ENCODE results near the gene ITIH5. TPM values are rescaled to one million over a fixed set of nuclear protein-coding genes. Genes with fewer than 3 reads are reported as not detected.

ITIH5 gene
- total RNA-seq, 1 donor from 2014 or later, result 4.0 TPM

- Mint-ChIP-seq H3K9me3 (ENCODE audit: unreplicated experiment) (peaks cover 7% of the 10 kb centered on the region), H3K4me3 (ENCODE audit: unreplicated experiment) (no peak overlapping the region), H3K4me1 (ENCODE audit: low read depth, unreplicated experiment) (peaks cover 17% of the 10 kb centered on the region), H3K36me3 (ENCODE audit: low read depth, unreplicated experiment) (no peaks in the 10 kb centered on the region), H3K27me3 (ENCODE audit: low read depth, unreplicated experiment) (no peaks in the 10 kb centered on the region), H3K27ac (ENCODE audit: unreplicated experiment) (no peak overlapping the region)
- Histone ChIP-seq H3K79me2 (ENCODE audit: insufficient read depth, low read length) (no peaks in the 10 kb centered on the region), H3K36me3 (ENCODE audit: insufficient read depth, low read length) (no peaks in the 10 kb centered on the region), H3K27ac (ENCODE audit: low read depth, low read length) (no peak overlapping the region), H2AFZ (ENCODE audit: low read depth, low read length) (no peak overlapping the region), H4K20me1 (ENCODE audit: insufficient read depth, low read length) (no peaks in the 10 kb centered on the region), H3K4me3 (ENCODE audit: insufficient read depth, low read depth, low read length) (no peak overlapping the region), H3K9me3 (ENCODE audit: insufficient read depth, low read depth, low read length) (no peaks in the 10 kb centered on the region), H3K9ac (ENCODE audit: low read length) (no peak overlapping the region), H3K4me2 (ENCODE audit: low read length) (no peak overlapping the region), H3K4me1 (ENCODE audit: insufficient read depth, low read length) (peaks cover 6% of the 10 kb centered on the region), H3K27me3 (ENCODE audit: insufficient read depth, low read length) (no peaks in the 10 kb centered on the region)
- FAIRE-seq, result no peak
- no peak for DNase-seq (ENCODE audit: low read depth)
- no peak for TF ChIP-seq EZH2 (IDR thresholded peaks at IDR 0.05; ENCODE audit: insufficient read depth, low read length)
- no peak for TF ChIP-seq CTCF (IDR thresholded peaks at IDR 0.05; ENCODE audit: insufficient read depth, low read depth, low read length)
These were observed 127.7 kb downstream of the ITIH5 start for GRCh38 chr10:7538970-7539654.

- H3K27me3 Mint-ChIP-seq (ENCODE audit: low read depth, unreplicated experiment), result no peaks in the 10 kb centered on the region
- H3K79me2 ChIP-seq (ENCODE audit: insufficient read depth, low read length), result no peaks in the 10 kb centered on the region
- H3K4me1 Mint-ChIP-seq (ENCODE audit: low read depth, unreplicated experiment), result peaks cover 15% of the 10 kb centered on the region
- no peak for DNase-seq (ENCODE audit: low read depth)
- H2AFZ ChIP-seq (ENCODE audit: low read depth, low read length), result no peak overlapping the region
- no peaks in the 10 kb centered on the region for H3K27me3 ChIP-seq (ENCODE audit: insufficient read depth, low read length)
- no peaks in the 10 kb centered on the region for H3K36me3 ChIP-seq (ENCODE audit: insufficient read depth, low read length)
- no peak overlapping the region for H3K27ac ChIP-seq (ENCODE audit: low read depth, low read length)
- peaks cover 6% of the 10 kb centered on the region for H3K4me1 ChIP-seq (ENCODE audit: insufficient read depth, low read length)
- no peaks in the 10 kb centered on the region for H3K36me3 Mint-ChIP-seq (ENCODE audit: low read depth, unreplicated experiment)
- no peak overlapping the region for H3K9ac ChIP-seq (ENCODE audit: low read length)
- FAIRE-seq, result no peak
- no peaks in the 10 kb centered on the region for H4K20me1 ChIP-seq (ENCODE audit: insufficient read depth, low read length)
- H3K27ac Mint-ChIP-seq (ENCODE audit: unreplicated experiment), result no peak overlapping the region
- H3K9me3 ChIP-seq (ENCODE audit: insufficient read depth, low read depth, low read length), result no peaks in the 10 kb centered on the region
- no peak overlapping the region for H3K4me3 Mint-ChIP-seq (ENCODE audit: unreplicated experiment)
- no peak overlapping the region for H3K4me2 ChIP-seq (ENCODE audit: low read length)
- peaks cover 7% of the 10 kb centered on the region for H3K9me3 Mint-ChIP-seq (ENCODE audit: unreplicated experiment)
- TF ChIP-seq EZH2 (IDR thresholded peaks at IDR 0.05; ENCODE audit: insufficient read depth, low read length), result no peak
- TF ChIP-seq CTCF (IDR thresholded peaks at IDR 0.05; ENCODE audit: insufficient read depth, low read depth, low read length), result no peak
- H3K4me3 ChIP-seq (ENCODE audit: insufficient read depth, low read depth, low read length), result no peak overlapping the region
These were observed 129.6 kb downstream of the ITIH5 start for GRCh38 chr10:7537126-7537525.

- no peak overlapping the region for H3K4me3 Mint-ChIP-seq (ENCODE audit: unreplicated experiment)
- H3K27ac Mint-ChIP-seq (ENCODE audit: unreplicated experiment), result no peak overlapping the region
- Histone ChIP-seq H3K27me3 (ENCODE audit: insufficient read depth, low read length) (peaks cover 10% of the 10 kb centered on the region), H3K9ac (ENCODE audit: low read length) (no peak overlapping the region), H4K20me1 (ENCODE audit: insufficient read depth, low read length) (no peaks in the 10 kb centered on the region), H3K9me3 (ENCODE audit: insufficient read depth, low read depth, low read length) (no peaks in the 10 kb centered on the region), H3K79me2 (ENCODE audit: insufficient read depth, low read length) (no peaks in the 10 kb centered on the region), H3K4me3 (ENCODE audit: insufficient read depth, low read depth, low read length) (no peak overlapping the region), H2AFZ (ENCODE audit: low read depth, low read length) (no peak overlapping the region), H3K4me2 (ENCODE audit: low read length) (no peak overlapping the region), H3K36me3 (ENCODE audit: insufficient read depth, low read length) (no peaks in the 10 kb centered on the region), H3K27ac (ENCODE audit: low read depth, low read length) (no peak overlapping the region), H3K4me1 (ENCODE audit: insufficient read depth, low read length) (no peaks in the 10 kb centered on the region)
- DNase-seq (ENCODE audit: low read depth) (no peak), FAIRE-seq (no peak)
- peaks cover 11% of the 10 kb centered on the region for H3K27me3 Mint-ChIP-seq (ENCODE audit: low read depth, unreplicated experiment)
- H3K9me3 Mint-ChIP-seq (ENCODE audit: unreplicated experiment), result peaks cover 6% of the 10 kb centered on the region
- H3K4me1 Mint-ChIP-seq (ENCODE audit: low read depth, unreplicated experiment), result no peaks in the 10 kb centered on the region
- no peaks in the 10 kb centered on the region for H3K36me3 Mint-ChIP-seq (ENCODE audit: low read depth, unreplicated experiment)
- no peak for TF ChIP-seq EZH2 (IDR thresholded peaks at IDR 0.05; ENCODE audit: insufficient read depth, low read length)
- TF ChIP-seq CTCF (IDR thresholded peaks at IDR 0.05; ENCODE audit: insufficient read depth, low read depth, low read length), result no peak
These were observed 132.3 kb downstream of the ITIH5 start for GRCh38 chr10:7534480-7534852.
